ENCODE results near the gene TMED9. TPM values are rescaled to one million over a fixed set of nuclear protein-coding genes. Genes with fewer than 3 reads are reported as not detected.
A peak's percentile ranks its signal among the peaks of the same experiment; 100 is the strongest.

The TMED9 gene
- total RNA-seq, 4 donors from 2014 or later: 24.3 to 67.2 (median 37.3) TPM

DNA sequence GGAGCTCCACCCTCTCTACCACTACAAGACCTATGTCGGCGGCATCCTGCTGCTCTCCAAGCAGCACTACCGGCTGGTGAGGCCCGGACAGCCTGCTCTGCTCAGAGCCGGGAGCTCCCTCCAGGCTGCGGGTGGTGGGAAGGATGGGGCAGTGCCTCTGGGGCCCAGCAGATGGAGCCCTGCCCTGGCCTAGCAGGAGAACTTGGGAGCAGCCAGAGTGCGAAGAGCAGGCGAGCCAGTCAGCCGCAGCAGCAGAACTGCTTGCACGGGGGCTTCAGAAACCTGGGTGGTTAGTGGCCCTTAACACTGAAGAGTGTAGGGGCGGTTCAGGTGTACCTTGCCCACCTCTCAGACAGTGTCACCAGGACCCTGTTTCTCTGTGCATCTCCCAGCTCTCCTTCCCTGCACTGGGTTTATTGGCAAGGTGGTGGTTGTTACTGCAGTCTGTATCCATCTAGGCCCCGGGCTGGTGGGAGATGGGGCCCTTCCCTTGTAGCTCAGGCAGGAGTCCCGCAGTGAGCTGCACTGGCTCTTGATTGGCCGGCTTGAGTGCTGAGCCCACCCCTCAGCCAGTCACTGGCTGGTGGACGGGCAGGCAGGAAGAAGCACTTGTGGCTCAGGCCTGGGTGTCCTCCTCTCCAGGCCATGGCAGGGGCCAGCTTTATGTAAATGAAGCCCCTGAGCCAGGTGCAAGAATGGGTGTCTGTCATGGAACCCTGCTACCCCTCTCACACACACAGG lies 15.6 kb downstream of the TMED9 start:
- Histone ChIP-seq H3K27ac (no peak overlapping the region), H3K4me3 (no peak overlapping the region), H3K27me3 (no peaks in the 10 kb centered on the region), H3K36me3 (no peaks in the 10 kb centered on the region), H3K9me3 (no peaks in the 10 kb centered on the region), H3K4me1 (no peaks in the 10 kb centered on the region)
- in situ Hi-C loops (cut with MboI; ENCODE audit: low sequenced_read_pairs in 4 of 4): no loop called here
- intact Hi-C loops (cut with DNase I; ENCODE audit: low total_unique reads): no loop called here
- peak in 1 of 2 donors; percentile 55 for DNase-seq
- ATAC-seq: peak; percentile 31 to 73
- TF ChIP-seq POLR2A (IDR thresholded peaks at IDR 0.05): no peak
- TF ChIP-seq, protein P1, sequence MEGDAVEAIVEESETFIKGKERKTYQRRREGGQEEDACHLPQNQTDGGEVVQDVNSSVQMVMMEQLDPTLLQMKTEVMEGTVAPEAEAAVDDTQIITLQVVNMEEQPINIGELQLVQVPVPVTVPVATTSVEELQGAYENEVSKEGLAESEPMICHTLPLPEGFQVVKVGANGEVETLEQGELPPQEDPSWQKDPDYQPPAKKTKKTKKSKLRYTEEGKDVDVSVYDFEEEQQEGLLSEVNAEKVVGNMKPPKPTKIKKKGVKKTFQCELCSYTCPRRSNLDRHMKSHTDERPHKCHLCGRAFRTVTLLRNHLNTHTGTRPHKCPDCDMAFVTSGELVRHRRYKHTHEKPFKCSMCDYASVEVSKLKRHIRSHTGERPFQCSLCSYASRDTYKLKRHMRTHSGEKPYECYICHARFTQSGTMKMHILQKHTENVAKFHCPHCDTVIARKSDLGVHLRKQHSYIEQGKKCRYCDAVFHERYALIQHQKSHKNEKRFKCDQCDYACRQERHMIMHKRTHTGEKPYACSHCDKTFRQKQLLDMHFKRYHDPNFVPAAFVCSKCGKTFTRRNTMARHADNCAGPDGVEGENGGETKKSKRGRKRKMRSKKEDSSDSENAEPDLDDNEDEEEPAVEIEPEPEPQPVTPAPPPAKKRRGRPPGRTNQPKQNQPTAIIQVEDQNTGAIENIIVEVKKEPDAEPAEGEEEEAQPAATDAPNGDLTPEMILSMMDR (IDR thresholded peaks at IDR 0.05 in 4 of 5, conservative IDR thresholded peaks at IDR 0.05 in 1 of 5): peak; percentile 59 to 76 (median 72)

DNA sequence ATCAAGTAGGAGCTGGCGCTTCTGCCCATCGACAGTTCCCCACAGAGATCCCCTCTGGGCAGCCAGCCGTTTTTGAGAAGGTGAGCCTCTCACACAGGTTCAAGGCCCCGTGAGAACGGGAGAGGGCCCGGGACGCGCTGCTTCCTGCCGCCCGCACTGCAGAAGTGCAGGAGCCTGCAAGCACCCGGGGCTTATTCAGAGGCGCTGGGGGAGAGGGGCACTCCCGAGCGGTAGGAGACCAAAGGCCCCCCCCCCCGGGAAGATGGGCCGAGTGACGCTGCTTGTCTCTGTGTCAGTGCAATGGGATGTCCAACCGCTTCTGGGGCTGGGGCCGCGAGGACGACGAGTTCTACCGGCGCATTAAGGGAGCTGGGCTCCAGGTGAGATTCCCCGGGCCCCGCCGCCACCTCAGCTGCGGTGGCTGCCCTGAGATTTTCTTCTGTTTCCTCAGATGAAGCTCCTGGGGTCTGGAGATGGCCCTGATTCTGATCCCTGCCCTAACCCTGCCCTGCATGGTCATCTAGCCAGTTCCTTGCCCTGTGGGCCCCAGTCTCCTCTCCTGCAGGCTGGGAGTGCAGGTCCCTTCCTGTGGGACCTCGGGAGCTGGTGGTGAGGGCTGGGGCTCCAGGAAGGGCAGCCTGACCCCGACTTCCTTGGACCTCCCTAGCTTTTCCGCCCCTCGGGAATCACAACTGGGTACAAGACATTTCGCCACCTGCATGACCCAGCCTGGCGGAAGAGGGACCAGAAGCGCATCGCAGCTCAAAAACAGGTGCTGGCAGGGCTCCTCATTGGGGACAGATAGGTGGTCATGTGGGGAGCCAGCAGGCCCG lies 16.5 kb downstream of the TMED9 start:
- in situ Hi-C loops (cut with MboI; ENCODE audit: low sequenced_read_pairs in 4 of 4): no loop called here
- no peaks in the 10 kb centered on the region for H3K4me1 ChIP-seq
- no peak for ATAC-seq
- TF ChIP-seq, protein P1 (IDR thresholded peaks at IDR 0.05 in 4 of 5, conservative IDR thresholded peaks at IDR 0.05 in 1 of 5): no peak
- no peak for TF ChIP-seq POLR2A (IDR thresholded peaks at IDR 0.05)
- H3K9me3 ChIP-seq: no peaks in the 10 kb centered on the region
- DNase-seq: no peak
- H3K27me3 ChIP-seq: no peaks in the 10 kb centered on the region
- H3K36me3 ChIP-seq: no peaks in the 10 kb centered on the region
- H3K27ac ChIP-seq: no peak overlapping the region
- H3K4me3 ChIP-seq: no peak overlapping the region
- intact Hi-C loops (cut with DNase I; ENCODE audit: low total_unique reads): no loop called here

GRCh38 chr5:177609076-177610059 lies 17.4 kb downstream of the TMED9 start:
- Histone ChIP-seq H3K4me1 (no peaks in the 10 kb centered on the region), H3K27ac (no peak overlapping the region), H3K9me3 (no peaks in the 10 kb centered on the region), H3K4me3 (no peak overlapping the region), H3K27me3 (no peaks in the 10 kb centered on the region), H3K36me3 (no peaks in the 10 kb centered on the region)
- in situ Hi-C loops (cut with MboI; ENCODE audit: low sequenced_read_pairs in 4 of 4) (no loop called here), intact Hi-C loops (cut with DNase I; ENCODE audit: low total_unique reads) (no loop called here)
- TF ChIP-seq POLR2A (IDR thresholded peaks at IDR 0.05): no peak
- TF ChIP-seq, protein P1 (IDR thresholded peaks at IDR 0.05 in 4 of 5, conservative IDR thresholded peaks at IDR 0.05 in 1 of 5): no peak
- ATAC-seq (no peak), DNase-seq (no peak)

- in situ Hi-C loops (cut with MboI; ENCODE audit: low sequenced_read_pairs in 4 of 4) (no loop called here), intact Hi-C loops (cut with DNase I; ENCODE audit: low total_unique reads) (no loop called here)
- no peaks in the 10 kb centered on the region for H3K36me3 ChIP-seq
- no peaks in the 10 kb centered on the region for H3K9me3 ChIP-seq
- no peak overlapping the region for H3K27ac ChIP-seq
- H3K27me3 ChIP-seq: no peaks in the 10 kb centered on the region
- H3K4me1 ChIP-seq: no peaks in the 10 kb centered on the region
- no peak for ATAC-seq
- TF ChIP-seq, protein P1 (IDR thresholded peaks at IDR 0.05 in 4 of 5, conservative IDR thresholded peaks at IDR 0.05 in 1 of 5): no peak
- no peak for TF ChIP-seq POLR2A (IDR thresholded peaks at IDR 0.05)
- H3K4me3 ChIP-seq: no peak overlapping the region
- DNase-seq: no peak
Observed at GRCh38 chr5:177610131-177610769, 18.2 kb downstream of the TMED9 start.
